GM21528 (cell line): ENCODE results near the gene CCDC183.

Source experiments
- ATAC-seq: cut with Tn5 transposase; IDR thresholded peaks from one replicate; pipeline ENCODE4 v1.9.1; 2021; ENCODE audit warnings: mild to moderate bottlenecking, moderate library complexity; ENCODE audit not compliant: unreplicated experiment, low FRiP score

CCDC183 gene

DNA sequence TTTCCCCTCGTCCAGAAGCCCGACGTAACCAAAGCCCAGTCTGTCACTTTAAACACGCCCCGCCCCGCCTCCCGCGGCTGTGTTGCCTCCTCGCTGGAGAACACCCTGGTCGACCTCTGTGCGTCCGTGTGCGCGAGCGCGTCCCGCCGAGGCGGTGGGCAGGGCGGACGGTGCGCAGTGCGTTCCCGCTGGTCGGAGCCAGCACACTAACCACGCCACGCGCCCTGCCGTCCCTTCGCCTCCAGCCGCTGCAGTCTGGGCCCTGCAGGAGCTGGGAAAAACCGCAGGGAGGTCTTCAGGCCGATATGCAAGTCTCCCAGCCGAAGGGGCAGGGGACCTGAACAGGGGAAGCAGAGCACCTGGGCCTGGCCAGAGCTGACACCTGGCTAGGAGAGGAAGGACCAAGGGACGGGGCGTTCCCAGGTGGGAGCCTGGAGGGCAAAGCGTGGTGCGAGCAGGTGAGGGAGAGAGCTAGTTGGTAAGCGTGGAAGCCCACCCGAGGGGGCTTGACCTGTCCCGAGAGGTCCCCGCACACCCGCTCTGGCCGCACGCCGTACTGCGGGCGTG, 51.8 kb downstream of the CCDC183 start:
- no peak for ATAC-seq

DNA sequence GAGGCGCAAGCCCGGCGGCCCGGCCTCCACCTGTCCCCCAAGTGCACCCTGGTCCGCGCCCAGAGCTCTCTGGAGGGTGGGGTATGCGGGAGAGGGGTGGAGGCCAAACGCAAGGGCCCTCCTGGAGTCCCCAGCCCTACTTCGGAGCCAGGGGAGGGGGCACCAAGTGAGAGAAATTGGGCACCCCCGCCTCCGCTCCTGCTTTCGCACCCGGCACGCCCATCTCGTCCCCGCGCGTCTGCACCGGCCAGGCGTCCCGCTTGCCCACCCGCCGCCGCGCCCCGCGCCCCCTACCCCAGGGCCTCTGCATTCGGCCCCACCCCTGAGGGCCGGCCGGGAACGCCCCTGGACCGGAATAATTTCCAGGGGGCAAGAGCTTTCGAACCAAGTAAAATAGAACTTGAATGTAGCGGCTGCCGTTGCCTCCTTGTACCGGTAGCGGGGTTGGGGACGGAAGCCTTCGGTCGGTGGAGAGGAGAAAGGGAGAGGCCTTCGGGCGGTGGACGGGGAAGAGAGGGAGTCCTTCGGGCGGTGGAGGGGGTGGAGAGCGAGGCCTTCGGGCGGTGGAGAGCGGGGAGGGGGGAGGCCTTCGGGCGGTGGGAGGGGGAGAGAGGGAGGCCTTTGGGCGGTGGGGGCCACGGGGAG, 52.4 kb downstream of the CCDC183 start:
- ATAC-seq = no peak

DNA sequence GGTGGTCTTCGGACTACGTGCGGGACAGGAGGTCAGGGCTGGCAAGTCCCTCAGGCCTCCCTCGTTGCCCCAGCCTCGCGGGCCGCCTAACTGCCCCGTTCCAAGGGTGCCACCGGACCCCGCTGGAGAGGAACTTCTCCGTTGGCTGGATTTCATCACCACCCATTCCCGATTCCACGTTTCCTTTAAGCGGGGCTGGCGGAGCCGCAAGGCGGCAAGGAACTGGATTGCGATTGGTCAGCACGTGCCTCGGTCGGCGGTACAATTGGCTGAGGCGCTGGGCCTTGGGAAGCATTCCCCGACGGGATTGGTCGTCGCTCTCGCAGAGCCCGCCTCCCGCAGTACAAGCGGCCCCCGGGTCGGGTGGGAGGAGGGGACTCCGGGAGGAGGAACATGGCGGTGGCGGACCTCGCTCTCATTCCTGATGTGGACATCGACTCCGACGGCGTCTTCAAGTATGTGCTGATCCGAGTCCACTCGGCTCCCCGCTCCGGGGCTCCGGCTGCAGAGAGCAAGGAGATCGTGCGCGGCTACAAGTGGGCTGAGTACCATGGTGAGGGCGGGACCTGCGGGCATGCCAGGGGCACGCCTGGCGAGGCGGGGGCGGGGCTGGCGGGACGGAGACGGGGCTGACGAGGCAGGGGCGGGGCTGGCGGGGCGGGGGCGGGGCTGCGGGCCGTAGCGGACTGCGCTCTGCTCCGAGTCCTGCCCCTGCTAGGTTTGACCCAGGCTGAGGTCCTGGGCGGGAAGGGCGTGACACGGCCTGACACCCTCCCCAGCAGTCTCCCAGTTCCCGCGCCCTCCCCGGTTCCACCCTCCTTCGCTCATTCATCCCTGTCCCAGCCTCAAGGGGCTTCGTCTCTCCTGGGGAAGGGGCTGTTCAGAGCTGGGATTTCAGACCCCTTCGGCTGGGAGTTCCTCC, 53.2 kb downstream of the CCDC183 start, which contains the start of gene PHPT1:
Gene PHPT1, plus strand, starts transcription at position 372 of the 922 bp plus-strand sequence. Its CDS starts 22 bp downstream, at position 394.
- peak; percentile 68 for ATAC-seq

DNA sequence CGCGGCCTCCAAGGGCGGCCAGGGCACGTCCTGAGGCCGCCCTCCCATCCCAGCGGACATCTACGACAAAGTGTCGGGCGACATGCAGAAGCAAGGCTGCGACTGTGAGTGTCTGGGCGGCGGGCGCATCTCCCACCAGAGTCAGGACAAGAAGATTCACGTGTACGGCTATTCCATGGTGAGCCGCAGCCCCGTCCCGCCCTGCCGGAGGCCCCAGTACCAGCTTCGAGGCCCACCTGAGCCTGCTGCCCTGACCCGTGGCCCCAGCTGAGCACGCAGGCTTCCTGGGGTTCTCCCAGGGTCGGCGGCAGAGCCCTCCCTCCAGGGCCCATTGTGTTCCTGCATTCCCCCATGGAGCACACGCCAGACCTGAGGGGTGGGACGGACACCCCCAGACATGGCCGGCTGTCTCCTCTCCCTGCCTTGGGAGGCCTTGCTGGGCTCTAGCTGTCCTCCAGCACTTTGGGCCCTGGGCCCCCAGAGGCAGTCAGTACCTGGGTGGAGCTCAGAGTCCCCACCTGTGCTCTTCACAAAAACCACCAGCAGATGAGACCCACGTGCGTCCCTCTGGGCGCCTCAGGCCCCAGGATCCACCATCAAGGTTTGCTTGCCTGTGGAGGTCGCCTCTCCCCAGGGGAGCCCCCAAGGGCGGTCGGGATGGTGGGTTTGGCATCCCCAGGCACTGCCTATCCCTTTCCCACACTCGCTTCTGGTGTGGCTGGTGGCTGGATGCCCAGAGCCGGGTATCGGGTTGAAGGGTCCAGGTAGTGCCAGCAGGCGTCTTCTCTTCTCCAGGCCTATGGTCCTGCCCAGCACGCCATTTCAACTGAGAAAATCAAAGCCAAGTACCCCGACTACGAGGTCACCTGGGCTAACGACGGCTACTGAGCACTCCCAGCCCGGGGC, 54.1 kb downstream of the CCDC183 start:
- no peak for ATAC-seq

DNA sequence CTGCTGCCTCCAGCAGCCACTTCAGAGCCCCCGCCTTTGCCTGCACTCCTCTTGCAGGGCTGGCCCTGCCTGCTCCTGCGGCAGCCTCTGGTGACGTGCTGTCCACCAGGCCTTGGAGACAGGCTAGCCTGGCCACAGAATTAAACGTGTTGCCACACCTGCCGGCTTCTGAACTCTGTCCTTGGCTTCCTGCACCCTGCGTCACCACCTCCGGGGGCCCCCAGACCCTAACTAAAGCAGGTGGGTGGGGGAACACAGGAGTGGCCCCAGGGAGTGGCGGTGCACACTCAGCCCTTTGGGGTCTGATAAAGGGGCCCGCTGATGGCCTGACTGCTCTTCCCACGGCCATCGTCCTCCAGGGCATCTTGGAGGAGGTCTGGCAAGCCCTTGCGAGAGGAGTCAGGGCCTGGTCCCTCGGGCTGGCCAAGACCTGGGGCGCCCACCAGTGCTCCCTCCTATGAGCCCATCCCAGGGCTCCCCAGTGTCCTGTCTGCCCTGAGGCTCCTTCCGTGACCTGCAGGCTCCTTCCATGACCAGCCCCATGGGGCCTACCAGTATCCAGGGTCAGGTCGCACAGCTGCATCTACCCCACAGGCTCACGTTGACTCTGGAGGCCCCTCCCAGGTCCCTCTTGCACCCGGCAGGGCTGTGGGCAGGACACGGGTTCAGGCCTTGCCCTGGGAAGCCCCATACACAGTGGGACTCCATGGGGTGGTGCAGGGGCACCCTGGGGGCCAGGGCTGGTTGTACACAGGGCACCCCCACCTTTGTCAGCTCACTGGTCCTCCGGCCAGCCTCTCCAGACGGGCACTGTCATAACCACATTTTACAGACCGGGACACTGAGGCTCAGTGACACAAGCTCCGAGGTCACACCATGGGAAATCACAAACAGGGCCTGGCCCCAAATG, 55.0 kb downstream of the CCDC183 start:
- no peak for ATAC-seq

DNA sequence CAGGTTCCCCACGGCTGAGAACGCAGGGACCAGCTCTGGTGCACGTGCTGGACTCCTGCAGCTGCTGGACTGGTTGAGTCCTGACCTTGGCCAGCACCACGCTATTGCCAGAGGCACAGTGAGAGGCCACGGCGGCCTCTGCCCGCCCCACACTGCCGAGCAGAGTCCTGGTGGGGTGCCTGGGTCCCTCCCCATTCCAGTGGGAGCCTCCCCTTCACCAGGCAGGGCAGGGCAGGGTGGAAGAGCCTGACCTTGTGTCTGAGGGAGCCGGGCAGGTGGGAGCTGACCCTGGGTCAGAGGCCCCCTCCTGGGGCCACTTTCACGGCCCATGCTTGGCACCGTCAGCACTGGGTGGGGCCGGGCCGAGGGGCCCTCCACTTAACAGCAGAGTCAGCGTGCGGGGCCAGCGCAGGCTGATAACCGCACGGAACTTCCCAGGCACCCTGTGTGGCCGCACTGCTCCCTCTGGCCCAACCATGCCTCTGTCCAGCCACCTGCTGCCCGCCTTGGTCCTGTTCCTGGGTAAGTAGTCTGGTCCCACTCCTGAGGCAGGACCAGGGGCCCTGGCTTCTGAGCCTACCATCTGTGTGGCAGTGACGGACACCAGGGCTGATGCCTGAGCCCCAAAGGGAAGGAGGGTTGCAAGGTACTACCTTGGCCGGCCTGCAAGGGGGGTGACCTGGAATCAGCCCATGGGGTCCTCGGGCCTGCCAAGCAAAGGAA, 56.0 kb downstream of the CCDC183 start, which contains the start of gene MAMDC4:
Gene MAMDC4, plus strand, starts transcription at position 406 of the 723 bp plus-strand sequence. Its CDS starts 71 bp downstream, at position 477.
- no peak for ATAC-seq

DNA sequence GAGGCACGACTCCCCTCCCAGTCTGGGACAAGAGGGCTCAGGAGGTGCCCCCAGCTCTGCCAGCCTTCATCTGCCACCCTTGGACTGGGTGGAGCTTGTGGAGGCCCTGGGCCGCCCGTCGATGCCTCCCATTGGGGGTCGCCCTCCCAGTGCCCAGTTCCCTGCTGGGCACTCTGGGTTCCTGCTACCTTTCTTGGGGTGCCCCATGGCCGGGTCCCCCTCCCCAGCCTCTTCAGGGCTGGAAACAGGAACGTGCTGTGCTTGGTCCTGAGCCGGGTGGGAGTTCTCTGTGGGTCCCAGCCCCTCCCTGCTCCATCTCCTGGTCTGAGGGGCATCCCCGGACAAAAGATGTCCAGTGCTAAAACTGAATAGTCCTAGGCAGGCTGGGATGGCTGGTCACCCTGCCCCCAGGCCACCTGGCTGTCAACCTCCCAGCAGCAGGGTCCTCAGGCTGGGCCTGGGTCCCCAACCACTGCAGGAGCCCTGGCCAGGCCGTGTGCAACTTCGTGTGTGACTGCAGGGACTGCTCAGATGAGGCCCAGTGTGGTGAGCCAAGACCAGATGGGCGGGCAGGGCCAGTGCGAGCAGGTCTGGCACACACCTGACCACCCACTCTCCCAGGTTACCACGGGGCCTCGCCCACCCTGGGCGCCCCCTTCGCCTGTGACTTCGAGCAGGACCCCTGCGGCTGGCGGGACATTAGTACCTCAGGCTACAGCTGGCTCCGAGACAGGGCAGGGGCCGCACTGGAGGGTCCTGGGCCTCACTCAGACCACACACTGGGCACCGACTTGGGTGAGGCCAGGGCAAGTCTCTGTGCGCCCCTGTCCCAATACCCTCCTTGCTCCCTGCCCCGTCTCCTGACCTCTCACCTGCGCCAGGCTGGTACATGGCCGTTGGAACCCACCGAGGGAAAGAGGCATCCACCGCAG, 56.8 kb downstream of the CCDC183 start:
- no peak for ATAC-seq

DNA sequence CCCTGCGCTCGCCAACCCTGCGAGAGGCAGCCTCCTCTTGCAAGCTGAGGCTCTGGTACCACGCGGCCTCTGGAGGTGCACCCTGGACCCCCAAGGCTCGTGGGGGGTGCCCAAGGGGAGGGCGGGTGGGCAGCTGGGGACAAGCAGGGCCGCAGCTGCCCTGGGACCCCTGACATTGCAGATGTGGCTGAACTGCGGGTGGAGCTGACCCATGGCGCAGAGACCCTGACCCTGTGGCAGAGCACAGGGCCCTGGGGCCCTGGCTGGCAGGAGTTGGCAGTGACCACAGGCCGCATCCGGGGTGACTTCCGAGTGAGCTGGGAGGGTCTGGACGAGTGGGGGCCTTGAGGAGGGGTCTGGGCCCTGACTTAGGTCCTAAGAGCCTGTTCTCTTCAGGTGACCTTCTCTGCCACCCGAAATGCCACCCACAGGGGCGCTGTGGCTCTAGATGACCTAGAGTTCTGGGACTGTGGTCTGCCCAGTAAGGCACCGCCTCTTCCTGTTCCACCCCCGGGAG, 57.5 kb downstream of the CCDC183 start:
- no peak for ATAC-seq

DNA sequence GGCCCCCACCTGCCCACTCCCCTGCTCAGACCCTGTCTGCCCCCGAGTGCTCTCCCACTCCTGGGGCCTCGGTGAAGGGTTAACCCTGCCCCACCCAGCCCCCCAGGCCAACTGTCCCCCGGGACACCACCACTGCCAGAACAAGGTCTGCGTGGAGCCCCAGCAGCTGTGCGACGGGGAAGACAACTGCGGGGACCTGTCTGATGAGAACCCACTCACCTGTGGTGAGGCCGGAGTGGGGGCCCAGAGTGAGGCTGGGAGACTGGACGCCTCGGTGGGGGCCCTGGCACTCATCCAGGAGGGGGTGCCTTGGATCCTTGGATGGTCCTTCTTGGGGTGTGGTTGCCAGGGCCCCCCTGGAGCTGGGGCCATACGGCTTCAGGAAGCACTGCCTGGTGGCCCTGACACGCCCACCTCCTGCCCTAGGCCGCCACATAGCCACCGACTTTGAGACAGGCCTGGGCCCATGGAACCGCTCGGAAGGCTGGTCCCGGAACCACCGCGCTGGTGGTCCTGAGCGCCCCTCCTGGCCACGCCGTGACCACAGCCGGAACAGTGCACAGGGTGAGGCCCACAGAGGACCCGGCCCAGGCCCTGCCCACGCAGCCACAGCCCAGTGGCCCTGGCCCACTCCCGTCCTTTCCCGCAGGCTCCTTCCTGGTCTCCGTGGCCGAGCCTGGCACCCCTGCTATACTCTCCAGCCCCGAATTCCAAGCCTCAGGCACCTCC, 58.1 kb downstream of the CCDC183 start:
- ATAC-seq = no peak

DNA sequence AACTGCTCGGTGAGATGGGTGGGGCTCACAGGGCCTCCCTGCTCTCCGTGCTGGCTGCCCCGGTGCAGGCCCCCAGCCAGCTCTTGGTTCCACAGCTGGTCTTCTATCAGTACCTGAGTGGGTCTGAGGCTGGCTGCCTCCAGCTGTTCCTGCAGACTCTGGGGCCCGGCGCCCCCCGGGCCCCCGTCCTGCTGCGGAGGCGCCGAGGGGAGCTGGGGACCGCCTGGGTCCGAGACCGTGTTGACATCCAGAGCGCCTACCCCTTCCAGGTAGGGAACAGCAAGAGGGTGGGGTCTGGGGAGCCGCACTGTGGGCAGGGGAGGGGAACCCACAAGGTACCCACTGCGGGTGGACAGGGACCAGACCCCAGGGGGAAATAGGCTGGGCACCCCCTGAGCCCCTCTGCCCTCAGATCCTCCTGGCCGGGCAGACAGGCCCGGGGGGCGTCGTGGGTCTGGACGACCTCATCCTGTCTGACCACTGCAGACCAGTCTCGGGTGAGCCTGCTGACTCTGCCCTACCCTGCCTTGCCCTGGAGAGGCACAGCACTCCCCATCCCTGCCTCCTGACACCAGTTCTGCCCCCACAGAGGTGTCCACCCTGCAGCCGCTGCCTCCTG, 58.8 kb downstream of the CCDC183 start:
- no peak for ATAC-seq

DNA sequence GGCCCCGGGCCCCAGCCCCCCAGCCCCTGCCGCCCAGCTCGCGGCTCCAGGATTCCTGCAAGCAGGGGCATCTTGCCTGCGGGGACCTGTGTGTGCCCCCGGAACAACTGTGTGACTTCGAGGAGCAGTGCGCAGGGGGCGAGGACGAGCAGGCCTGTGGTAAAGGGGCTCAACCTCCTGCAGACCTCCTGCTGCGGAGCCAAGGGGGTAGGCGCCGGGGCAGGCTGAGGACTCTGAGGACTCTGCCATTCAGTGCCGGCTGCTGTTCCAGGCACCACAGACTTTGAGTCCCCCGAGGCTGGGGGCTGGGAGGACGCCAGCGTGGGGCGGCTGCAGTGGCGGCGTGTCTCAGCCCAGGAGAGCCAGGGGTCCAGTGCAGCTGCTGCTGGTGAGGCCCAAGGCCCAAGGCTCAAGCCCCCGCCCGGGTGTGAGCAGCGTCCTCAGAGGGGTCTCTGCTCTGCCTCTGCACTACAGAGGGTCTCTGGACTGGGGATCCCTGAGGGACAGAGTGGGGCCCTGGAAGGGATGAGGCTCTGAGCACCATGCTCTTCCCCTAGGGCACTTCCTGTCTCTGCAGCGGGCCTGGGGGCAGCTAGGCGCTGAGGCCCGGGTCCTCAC, 59.4 kb downstream of the CCDC183 start:
- no peak for ATAC-seq

DNA sequence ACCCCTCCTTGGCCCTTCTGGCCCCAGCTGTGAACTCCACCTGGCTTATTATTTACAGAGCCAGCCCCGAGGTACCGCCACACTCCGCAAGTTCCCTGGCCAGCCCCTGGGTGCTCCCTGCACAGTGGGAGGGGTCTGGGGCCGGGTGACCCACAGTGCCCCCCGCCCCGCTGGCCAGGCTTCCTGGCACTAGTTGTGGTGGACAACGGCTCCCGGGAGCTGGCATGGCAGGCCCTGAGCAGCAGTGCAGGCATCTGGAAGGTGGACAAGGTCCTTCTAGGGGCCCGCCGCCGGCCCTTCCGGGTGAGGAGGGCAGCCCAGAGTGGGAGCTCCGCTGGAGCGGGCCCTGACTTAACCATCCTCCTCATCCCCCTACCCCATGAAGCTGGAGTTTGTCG, 59.9 kb downstream of the CCDC183 start:
- no peak for ATAC-seq

DNA sequence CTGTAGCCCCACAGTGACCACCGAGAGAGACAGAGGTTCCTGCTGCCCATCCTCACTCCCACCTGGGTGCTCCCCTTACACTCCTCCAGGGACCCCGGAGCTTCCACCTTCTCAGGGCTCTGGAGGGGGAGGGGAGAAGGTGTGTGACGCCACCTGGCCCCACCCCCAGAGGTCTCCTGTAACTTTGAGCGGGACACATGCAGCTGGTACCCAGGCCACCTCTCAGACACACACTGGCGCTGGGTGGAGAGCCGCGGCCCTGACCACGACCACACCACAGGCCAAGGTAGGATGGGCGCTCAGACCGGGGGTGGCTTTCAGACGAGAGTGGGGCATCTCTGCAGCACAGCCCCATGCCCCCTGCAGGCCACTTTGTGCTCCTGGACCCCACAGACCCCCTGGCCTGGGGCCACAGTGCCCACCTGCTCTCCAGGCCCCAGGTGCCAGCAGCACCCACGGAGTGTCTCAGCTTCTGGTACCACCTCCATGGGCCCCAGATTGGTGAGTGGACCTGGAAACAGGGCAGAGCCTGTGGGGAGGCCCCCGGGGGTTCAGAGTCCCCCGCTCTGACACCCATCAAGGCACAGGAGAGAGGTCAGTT, 60.5 kb downstream of the CCDC183 start:
- ATAC-seq = no peak

DNA sequence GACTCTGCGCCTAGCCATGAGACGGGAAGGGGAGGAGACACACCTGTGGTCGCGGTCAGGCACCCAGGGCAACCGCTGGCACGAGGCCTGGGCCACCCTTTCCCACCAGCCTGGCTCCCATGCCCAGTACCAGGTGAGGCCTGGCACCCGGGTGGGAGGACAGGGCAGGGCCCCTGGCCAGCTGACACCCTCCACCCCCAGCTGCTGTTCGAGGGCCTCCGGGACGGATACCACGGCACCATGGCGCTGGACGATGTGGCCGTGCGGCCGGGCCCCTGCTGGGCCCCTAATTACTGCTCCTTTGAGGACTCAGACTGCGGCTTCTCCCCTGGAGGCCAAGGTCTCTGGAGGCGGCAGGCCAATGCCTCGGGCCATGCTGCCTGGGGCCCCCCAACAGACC, 61.0 kb downstream of the CCDC183 start:
- ATAC-seq = no peak
